DMS 273 (cell line): ENCODE data around the gene TRAPPC13.
"Not testable (repeated sequence)": the region's sequence is repeated elsewhere in the genome, so short reads cannot be mapped to it uniquely, and the experiment has no call there.

Experiments used
- DNase-seq: peaks from one replicate; lab custom pipeline; 2025; ENCODE audit not compliant: unreplicated experiment; lab: John Stamatoyannopoulos, UW

Gene TRAPPC13

GRCh38 chr5:65674749-65675148, 49.9 kb downstream of the TRAPPC13 start:
- no peak for DNase-seq

GRCh38 chr5:65676056-65676455, 51.2 kb downstream of the TRAPPC13 start:
- not testable (repeated sequence) for DNase-seq

- DNase-seq = no peak
These were observed 57.3 kb downstream of the TRAPPC13 start for GRCh38 chr5:65682148-65682547.

GRCh38 chr5:65693121-65693520, 68.3 kb downstream of the TRAPPC13 start:
- no peak for DNase-seq

GRCh38 chr5:65695162-65695755, 70.4 kb downstream of the TRAPPC13 start:
- DNase-seq = no peak

GRCh38 chr5:65695896-65696295, 71.1 kb downstream of the TRAPPC13 start:
- DNase-seq = no peak

- DNase-seq = peak; percentile 5
These were observed 72.1 kb downstream of the TRAPPC13 start for GRCh38 chr5:65696892-65697291.

- DNase-seq = no peak
These were observed 74.5 kb downstream of the TRAPPC13 start for GRCh38 chr5:65699338-65699737.

GRCh38 chr5:65702036-65702435, 77.2 kb downstream of the TRAPPC13 start:
- DNase-seq = no peak

- peak; percentile 2 for DNase-seq
These were observed 79.9 kb downstream of the TRAPPC13 start for GRCh38 chr5:65704621-65705239.

- no peak for DNase-seq
These were observed 82.8 kb downstream of the TRAPPC13 start for GRCh38 chr5:65707663-65708062.

- no peak for DNase-seq
These were observed 83.3 kb downstream of the TRAPPC13 start for GRCh38 chr5:65708145-65708544.
